HG03103 (cell line): ENCODE data around the gene NRAP.

Experiments
- ATAC-seq: cut with Tn5 transposase; IDR thresholded peaks from one replicate; pipeline ENCODE4 v1.9.1; 2021; ENCODE audit warnings: low read depth; ENCODE audit not compliant: unreplicated experiment

Gene NRAP

GRCh38 chr10:113566888-113567287 is 97.0 kb downstream of the NRAP start:
- ATAC-seq, result no peak

DNA sequence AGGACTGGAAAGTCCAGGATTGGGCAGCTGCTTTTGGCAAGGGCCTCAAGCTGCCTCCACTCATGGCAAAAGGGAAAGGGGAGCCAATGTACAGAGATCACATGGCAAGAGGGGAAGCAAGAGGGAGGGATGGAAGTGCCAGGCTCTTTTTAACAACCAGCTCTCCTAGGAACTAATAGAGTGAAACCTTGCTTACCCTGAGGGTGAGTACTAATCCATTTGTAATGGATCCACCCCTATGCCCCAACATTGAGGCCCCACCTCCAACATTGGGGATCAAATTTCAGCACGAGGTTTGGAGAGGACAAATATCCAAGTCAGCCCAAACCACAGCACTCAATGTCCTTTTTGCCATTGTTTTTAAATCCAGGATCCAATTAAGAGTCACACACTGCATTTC is 98.5 kb downstream of the NRAP start:
- ATAC-seq, result no peak

GRCh38 chr10:113563306-113564088 is 100.3 kb downstream of the NRAP start:
- ATAC-seq, result peak; percentile 94

DNA sequence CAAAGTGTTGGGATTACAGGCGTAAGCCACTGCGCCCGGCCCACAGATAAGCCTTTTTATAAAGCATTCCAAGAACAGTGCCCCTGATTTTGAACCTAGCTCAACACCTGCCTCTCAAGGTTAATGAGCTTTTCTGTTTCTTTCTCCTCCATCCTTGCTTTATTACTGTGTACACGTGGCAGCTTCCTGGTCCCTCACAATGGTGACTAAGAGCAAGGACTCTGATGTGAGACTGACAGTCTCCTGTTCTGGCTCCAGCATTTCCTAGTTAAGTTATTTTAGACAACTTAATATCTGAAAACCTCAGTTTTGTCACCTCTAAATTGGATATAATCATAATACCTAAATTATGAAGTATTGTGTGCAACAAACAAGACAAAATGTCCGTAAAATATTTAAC is 101.1 kb downstream of the NRAP start:
- ATAC-seq, result no peak

DNA sequence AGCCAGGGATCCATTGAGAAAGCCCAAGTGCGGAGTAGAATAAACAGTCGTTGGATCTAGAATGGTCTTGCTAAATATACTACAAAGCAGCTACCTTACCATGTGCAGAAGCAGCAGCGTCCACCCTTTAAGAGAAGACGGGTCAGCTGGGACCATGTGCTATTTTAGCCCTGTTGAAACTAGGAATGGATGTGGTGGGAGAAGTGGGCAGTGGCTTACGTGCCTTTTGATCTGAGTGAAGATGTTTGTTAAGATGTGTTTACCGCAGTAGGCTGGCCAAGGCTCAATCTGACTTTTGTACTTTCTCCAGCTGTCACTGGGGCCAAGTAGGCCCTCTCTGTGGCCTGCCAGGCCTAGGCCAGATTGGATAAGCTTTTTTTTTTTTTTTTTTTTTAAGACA is 101.8 kb downstream of the NRAP start:
- no peak for ATAC-seq

GRCh38 chr10:113561214-113561613 is 102.6 kb downstream of the NRAP start:
- no peak for ATAC-seq

GRCh38 chr10:113560071-113560470 is 103.8 kb downstream of the NRAP start:
- no peak for ATAC-seq

- no peak for ATAC-seq
Observed at GRCh38 chr10:113557903-113558321, 105.9 kb downstream of the NRAP start.

DNA sequence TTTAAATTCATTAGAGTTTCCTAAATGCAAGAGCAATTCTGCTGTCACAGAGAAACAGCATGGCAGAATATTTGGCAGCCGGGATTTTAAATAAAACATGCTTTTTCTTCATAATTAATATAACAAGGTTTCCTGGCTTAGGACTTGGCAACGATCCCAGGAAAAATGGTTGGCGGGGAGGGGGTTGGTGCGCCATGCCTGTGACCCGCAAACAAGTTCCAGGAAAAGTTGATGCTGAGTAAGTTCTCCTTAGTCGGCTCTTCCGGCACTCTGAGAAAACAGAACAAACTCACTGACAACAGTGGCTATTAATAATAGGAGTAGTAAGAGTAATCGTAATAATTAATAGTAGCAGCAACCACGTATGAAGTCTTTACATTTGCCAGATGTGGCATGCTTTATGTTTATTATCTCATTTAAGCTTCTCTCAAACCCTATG is 106.4 kb downstream of the NRAP start:
- no peak for ATAC-seq

DNA sequence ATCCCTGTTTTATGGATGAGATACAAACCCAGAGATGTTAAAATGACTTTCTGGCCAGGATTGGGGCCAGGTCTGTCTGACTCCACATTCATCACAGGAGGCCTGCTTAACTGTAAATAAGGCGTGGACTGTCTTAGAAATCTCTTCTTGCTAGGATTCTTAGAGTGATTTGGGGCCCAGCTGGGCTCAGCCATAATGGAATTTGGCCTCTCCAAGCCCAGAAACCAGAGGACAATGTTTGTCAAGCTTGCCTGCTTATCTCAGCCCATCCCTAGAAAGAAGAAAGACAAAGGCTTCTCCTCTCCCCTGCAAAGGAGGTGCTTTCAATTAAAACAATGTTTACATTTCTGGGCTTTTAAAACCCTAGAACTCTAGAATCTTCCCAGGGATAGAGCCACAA is 108.1 kb downstream of the NRAP start:
- ATAC-seq, result no peak

- no peak for ATAC-seq
Observed at GRCh38 chr10:113555245-113555644, 108.6 kb downstream of the NRAP start.

DNA sequence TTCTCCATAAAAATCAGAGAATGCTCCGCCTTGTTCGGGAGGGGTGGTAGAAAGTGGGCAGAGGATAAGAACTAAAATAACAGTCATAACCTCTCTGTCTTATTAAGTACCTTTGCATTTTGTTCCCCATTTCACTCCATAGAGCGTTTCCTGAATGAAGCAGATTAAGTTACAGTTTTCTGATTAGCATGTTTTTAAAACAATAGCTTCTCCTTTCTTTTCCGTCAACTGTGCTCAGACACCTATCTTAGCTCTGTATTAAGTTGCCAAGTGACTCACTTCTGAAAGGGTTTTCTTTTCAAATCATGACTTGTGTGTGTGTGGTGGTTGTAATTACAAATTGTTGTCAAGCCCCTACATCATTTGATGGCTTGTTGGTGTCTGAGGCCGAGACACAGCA is 109.6 kb downstream of the NRAP start:
- no peak for ATAC-seq

- no peak for ATAC-seq
Observed at GRCh38 chr10:113553149-113553548, 110.7 kb downstream of the NRAP start.

GRCh38 chr10:113552701-113553100 is 111.1 kb downstream of the NRAP start, which contains the start of gene HABP2:
Gene HABP2, plus strand, starts transcription at chr10:113553053. Its CDS starts 69 bp downstream, at chr10:113553122.
- no peak for ATAC-seq

DNA sequence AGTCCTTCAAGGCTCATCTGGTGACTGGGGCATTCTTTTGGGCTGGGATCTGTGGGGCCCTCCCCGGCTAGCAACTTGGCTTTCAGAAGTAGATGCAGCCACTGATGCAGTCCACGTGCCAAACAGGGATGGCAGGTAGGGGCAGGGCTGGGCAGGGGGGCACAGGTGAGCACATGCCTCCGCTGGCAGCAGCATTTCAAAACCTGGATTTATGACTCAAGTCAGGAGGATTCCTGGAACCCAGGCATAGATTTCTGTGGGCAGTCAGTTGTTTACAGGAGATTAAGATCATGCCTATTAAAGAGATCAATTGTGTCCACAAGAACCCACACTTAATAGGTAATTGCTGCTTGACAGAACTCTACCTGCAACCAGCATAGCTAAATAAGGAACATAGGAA is 111.8 kb downstream of the NRAP start:
- ATAC-seq, result no peak

GRCh38 chr10:113550365-113550764 is 113.5 kb downstream of the NRAP start:
- ATAC-seq, result peak; percentile 57

DNA sequence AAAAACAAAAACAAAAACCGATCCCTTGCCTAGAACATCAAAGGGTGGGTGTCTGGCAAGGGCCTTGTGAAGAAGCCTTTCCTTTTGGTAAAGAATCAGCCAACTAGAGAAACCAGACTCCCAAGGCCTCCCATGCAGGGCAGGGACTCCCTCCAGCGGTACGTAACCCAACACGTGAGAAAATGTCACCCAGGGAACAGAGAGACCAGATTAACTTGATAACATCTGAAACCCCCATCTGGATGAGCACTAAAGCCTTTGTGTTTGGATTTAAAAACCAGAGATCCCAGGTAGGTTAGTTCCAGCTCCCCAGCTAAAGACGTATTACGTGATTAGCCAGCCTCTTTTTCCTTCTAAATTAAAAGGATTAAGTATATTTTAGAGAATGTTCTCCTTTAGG is 114.0 kb downstream of the NRAP start:
- ATAC-seq, result no peak

GRCh38 chr10:113547426-113547825 is 116.4 kb downstream of the NRAP start:
- no peak for ATAC-seq

GRCh38 chr10:113544392-113544791 is 119.4 kb downstream of the NRAP start:
- ATAC-seq, result no peak

DNA sequence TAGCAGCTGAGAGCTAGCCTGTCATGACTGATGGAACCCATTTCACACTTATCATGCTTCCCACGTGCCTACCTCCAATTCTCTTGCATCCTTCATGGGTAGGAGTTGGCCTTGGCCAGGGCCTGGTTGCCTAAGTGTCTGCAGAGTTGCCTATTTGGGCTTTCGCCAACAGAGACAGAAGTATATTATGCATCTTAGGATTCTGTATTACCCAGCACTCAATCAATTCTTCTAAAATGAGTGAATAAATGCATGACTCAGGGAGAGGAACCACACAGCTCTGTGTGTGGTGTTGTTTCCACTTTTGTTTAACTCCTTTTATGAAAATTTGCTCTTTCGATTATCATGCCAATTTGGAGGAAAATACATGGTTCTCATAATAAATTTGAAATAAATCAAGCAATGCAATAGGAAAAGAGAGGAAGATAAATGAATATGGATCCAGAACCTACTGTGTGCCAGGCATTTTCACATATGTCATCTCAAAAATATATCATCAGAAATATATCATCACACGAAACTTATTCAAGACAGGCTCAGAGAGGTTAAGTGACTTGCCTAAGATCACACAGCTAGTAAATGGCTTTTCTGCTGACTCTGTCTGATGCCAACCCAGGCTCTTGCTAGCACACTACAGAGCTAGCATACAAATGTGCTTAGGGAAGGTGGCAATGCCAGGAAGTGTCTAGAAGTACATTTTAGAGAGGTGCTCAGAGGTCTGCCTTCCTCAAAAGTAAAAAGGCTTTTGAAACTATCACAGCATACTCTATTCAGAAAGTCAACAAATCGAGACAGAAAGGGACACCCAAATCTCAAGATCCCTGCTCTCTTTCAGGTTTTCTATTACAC is 120.5 kb downstream of the NRAP start:
- no peak for ATAC-seq

- no peak for ATAC-seq
Observed at GRCh38 chr10:113541549-113541927, 122.3 kb downstream of the NRAP start.
